CD4-positive, alpha-beta T cell treated with Interleukin-21 for 1 hour (primary cell): Measurements from ENCODE around the gene SGMS1.

ENCODE experiments used
- DNase-seq: peaks from one replicate; pipeline ENCODE4 v3.0.0-alpha.2; 2020

Gene SGMS1

DNA sequence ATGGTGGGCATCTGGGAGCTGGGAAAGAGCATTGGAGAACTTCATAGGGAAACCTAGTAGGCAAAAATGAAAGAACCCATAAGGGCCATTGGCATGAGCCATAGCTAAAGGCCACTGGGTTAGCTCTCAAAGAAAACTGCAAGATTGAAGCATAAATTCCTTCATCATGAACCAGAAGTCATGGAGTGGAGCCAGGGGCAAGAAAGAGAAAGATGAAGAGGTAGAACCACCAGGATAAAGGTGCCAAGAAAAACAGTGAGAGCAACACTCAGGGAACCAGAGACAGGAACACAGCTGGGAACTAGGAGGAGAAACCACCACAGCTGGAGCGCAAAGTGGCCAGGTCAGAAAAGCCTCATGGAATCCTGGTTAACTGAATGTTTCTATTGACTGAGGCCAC is 11.5 kb upstream of the SGMS1 start:
- no peak for DNase-seq

DNA sequence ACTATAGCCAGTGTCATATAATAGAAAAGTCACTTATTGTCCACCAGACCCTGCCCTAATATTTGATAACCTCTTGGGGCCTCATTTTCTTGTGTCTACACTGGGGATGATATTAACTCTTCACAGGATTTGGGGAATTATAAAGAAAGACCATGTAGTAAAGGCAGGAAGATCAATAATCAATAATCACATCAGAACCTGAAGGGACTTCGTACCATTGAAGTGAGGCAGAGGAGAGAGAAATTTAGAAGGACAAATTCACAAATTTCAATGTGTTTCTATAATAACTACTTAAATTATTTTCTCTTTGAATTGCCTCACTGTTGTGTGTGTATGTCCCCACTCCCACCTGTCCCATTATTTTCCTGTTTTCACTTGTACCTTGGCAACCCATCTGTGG is 10.7 kb upstream of the SGMS1 start:
- DNase-seq = no peak

DNA sequence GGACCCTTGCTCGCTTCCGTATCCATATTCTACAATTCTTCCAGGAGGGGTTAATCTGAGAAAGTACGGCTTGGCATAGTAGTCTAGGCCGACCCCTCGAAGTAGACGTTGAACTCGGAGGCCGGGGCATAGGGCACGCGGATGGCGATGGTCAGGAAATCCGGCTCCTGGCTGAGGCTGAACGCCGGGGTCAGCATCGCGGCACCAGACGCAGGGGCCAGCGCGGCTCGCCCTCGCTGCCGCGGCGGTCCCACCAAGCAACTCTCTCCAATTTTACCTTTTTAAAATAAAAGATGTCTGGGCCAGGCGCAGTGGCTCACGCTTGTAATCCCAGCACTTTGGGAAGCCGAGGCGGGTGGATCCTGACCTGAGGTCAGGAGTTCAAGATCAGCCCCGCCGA is 7.3 kb upstream of the SGMS1 start:
- no peak for DNase-seq

DNA sequence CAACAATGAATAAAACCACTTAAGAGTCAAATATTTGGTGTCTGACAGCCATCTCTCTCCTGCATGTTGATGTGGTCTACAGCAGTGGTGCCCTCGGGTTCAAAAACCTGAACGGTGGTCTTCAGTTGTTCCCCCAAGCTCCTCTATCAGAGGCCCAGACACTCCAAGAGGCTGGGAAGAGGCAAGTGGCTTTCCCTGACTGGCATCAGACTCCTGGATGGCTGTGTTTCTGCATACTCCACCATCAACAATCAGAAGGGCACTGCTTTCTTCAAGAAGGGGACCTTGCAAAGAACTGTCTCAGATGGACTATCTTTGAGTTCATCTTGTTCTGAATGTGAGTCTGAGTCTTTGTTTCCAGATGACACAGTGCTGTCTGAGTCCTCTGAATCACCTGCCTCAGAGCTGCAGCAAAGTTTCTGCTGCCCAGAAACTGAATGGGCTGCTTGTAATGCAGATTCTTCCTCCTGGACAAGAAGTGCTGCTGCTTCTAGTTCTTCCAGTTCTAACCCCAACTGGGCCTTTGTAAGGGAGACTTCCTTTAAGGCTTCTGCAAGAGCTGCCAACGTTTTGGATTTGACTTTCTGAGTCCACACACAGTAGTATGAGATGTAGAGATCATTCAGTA is 5.9 kb upstream of the SGMS1 start:
- no peak for DNase-seq

DNA sequence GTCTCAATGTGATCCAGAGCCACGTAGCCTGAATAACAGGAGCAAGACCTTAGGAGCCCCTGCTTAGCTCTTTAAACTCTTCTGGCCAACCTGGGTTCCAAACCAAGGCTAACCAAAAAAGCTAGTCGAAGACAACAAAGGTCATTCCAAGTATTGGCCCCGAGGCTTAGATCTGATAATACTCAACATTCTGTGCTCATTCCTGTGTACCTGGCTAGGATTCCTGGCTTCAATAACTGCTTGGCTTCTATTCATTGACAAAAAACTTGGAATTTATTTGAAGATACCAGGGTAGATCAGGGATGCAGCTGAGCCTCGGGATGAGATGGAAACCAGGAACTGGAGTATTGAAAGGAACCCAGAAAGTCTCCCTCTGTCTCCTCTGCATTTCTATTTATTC is 4.1 kb upstream of the SGMS1 start:
- no peak for DNase-seq

DNA sequence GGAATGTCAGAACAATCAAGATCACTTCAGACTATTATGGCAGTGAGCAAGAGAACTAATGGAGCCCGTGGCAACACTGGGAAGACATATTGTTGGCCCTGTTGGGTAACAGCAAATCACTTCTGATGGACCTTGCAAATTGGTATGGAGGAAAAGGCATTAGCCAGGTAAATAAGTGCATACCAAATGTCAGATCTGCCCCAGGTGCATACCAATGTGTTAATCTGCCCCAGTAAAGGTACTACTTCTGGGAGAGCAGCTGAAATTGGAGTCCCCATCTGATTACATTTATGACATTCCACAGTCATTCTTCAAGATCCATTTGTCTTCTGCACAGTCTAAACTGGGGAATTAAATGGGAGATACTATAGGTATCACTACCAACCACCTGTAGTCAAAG is 3.7 kb upstream of the SGMS1 start:
- no peak for DNase-seq

DNA sequence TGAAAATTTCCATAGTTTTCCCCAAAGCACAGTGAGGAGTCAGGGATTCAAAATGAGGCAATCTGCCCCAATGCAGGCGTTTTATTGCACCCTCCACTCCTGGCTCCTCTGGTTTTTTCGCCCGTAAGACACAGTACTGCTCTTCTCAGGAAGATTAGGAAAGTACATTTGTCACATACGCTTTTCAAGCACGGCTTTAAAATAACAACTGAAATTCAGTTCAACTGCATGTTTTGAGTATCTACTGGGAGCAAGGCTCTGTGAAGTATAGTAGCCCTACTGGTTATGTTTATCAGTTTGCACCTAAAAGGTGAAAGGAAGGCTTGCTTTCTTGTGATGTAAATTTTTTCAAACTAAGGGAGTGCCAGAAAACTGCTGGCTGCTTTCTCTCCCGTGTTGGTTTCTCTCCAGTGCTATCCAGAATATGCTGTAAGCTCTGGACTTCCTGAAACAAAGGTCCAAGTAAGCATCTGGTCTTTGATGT is 1.9 kb upstream of the SGMS1 start:
- DNase-seq = no peak

DNA sequence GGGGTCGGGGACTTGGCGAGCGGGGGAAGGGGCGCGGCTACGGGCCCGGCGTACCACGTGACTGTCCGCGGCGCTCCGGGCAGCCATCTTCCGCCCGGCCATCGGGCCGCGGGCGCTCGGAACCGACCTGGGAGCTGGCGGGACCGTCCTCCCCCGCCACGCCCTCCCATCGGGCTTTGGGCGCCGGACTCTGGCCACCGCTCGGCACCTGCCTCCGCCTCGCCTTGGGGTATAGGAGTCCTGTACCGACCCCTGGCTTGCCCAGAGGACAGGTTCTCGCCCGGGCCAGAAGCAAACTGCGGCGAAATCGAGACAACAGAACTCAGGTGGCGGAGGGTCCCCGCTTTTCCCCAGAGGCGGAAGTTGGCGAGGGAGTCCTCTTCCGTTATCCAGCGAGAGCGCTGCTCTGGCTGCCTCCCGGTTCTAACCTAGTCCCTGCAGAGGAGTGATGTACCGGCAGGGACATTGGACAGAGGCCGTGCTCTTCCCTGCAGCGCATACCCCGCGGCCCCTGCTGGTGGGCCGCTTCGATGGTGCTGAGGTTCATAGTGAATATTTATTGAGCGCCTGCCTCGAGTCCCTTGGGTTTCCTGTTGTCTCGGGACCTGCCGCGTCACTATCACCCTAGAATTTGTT is 1.2 kb upstream of the SGMS1 start:
- peak; percentile 71 for DNase-seq

DNA sequence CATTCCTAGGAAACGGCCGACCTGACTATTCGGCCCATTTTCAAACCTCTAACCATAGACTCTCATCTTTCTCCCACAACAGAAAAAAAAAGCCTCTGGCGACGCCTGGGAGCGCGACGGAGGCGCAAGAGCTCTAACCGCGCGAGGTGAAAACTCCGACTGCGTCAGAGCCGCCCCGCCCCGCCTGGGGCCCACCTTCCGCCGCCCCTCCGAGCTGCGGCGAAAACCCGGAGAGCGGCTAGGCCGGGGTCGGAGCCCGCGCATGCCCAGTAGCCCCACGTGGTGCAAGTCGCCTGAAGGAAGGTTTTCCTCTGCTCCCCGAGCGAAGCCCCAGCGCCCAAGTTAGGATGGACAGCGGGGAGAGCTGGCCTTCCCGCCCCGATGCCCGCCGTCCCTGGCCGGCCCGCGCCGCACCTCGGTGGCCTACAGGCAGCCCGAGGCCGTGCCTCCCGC is 683 bp upstream of the SGMS1 start:
- DNase-seq = peak; percentile 95

DNA sequence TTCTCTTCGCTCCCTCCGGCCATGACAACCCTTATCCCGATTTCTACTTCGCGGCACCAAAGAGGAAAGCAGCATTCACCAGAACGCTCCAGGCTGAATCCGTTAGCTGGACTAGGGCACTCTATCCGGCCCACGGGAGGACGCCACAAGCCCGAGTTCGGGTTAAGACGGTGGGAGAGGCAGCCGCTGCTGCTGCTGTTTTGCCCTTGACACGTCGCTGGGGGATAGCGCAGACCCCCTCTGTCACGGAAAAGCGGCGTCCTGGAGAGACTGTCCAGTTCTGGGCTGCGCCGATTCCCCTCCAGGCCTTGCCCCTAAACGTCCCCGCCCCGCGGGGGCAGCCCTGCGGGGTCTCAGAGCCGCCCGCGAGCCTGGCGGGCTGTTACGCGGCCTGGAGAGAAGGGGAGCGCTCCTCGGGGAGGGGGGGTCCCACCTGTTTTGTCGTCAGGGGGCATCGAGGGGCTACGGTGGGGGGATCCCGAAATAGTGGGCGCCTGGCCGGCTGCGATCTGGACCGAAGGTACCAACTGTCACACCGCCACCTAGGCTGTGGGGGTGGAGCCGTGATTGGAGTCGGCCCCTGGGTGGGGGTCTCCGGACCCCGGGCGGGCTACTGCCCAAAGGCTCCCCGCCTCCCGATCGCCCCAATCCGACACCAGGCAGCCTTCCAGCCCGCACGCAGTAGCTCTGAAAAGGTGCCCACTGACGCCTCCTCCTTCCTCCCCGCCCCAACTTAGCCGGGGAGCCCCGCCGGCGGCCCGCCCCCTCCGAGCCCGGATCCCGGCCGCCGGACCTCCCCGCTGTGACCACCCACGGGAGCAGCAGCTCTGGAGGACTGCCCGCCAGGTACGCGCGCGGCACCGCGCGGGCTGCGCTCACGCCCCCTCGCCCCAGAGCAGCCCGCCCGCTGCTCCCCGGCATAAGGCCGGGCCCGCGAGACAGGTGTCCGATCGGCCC is 772 bp downstream of the SGMS1 start:
- peak; percentile 50 for DNase-seq

DNA sequence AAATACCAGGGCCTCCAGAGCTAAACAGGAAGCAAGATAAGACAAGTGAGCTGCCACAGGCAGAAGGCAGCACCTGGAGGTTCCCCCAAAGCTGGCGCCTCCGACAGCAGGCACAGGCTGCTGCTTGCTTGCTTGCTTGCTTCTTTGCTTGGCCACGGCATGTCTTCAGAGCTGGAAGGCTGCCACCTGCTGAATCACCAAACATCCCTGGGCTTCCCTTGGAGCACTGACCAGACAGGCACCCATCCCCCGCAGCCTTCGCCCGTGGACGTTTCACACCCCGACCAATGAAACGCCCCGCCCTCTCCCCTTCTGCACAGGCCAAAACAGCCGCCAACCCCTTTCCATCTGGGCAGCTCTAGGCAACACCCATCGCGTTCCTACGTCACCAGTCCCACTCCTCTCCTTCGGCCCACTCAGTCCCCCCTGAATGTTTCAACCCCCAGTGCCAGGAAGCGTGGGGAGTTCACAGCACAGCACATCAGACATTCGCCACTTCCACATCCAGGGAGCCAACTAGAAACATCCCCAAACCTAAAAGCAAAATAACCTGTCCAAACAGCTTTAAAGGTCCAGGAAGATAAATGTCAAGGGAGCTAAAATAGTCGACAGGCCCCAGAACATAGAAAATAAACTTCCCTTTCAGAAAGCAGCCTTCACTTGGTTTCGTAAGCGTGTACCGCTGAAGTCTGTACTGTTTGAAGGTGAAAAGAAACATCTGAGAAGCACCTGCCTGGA is 1.6 kb downstream of the SGMS1 start:
- peak; percentile 74 for DNase-seq

DNA sequence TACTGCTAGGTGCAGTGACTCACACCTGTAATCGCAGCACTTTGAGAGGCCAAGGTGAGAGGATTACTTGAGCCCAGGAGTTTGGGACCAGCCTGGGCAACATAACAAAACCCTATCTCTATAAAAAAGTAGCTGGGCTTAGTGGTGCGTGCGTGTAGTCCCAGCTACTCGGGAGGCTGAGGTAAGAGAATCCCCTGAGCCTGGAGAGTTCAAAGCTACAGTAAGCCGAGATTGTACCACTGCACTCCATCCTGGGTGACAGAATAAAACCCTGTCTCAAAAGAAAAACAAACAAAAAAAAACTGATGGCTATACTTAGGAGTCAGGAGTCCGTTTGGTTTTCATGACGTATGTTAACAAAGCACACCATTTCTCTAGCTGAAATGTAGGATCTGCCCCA is 2.9 kb downstream of the SGMS1 start:
- no peak for DNase-seq

DNA sequence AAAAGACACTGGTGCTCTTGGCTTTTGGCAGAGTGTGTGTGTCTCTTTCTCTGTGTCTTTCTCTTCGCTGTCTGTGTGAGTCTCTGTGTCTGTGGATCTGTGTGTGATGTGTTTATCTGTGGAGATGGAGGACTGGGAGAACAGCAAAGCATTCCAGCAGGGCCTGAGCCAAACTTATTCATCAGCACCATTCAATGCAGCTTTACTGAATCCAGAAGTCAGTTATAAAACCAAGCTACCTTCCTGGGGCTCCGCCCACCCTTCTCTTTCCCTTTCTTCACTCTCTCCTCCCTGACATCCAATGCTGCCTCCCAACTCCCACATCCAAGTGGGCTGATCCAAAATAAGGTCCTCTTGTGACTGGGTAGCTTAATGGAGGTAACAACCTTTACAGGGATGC is 3.9 kb downstream of the SGMS1 start:
- no peak for DNase-seq

DNA sequence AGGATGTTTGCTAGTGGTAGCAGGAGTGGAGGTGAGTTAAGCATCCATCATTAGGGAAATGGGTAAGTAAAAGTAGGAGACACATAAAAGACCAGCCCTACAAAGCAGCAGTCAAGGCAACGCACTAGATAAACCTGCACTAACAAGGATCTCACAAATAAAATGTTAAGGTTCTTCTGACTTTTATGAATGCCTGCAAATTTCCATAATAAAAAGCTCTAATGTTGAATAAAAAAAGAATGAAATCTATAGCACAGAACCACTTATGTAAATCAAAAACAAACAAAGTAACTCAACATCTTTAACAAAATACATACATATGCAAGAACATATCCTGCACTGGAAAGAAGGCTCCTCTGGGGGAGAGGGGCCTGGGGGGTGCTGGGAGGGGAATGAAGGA is 4.6 kb downstream of the SGMS1 start:
- no peak for DNase-seq

DNA sequence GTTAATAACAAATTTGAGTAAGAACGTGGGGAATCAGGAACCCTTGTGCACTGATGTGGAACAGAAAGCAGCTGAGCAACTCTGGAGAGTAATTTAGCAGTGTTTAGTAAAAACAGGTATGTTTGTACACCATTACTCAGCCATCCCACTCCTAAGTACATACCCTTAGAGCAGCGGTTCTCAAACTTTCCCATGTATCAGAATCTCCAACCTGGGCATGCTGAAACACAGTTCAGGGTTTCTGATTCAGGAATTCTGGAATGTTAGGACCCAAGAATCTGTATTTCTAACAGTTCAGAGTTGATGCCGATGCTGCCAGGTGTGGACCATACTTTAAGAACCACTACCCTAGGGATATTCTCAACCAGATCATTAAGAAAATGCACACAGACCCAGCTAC is 5.1 kb downstream of the SGMS1 start:
- DNase-seq = no peak

DNA sequence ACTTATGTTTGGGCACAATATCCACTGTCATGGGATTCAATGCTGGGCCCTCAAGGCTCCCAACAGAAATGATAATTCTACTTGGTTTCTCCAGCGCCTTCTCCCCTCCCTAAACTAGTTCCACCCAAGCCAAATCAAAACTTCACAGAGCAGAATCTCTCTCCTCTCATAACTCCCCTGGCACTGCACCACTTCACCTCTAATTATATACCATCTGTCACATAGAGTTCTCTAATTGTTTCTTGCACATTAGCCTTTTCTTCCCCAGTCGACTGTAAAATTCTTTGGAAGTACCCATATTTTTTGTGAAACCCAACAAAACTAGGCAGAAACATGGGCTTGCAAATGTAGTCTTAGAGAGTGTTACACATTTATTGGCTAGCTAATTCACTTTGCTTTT is 8.1 kb downstream of the SGMS1 start:
- DNase-seq = no peak

DNA sequence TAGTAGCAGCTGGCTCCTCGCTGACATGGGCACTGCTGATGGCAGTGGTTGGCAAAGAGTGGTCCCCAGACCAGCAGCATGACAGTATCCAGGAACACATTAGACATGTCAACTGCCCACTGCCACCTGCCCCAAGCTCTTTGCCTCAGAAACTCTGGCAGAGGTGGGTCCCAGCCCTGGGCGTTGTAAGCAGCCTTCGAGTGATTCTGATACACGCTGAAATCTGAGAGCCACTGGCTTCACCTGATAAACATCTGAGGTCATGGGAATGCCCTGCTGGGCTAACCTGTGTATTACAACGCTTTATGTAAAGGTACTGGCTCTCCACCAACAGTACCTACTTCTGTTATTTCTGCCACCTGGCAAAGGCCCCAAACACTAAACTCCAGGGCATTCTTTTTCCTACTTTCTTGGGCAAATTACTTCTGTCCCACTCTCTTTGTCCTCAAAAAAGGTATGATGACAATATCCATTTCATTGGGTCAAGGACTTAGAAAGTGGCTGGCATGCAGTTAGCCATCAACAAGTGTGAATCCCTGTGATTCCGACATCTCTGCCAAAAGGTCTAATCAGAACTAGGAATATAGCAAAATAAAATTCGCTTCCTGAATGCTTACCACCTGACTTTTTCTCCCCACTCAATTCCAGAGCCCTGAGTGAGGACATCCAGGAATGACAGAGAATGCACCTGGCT is 9.2 kb downstream of the SGMS1 start:
- DNase-seq = peak; percentile 28

DNA sequence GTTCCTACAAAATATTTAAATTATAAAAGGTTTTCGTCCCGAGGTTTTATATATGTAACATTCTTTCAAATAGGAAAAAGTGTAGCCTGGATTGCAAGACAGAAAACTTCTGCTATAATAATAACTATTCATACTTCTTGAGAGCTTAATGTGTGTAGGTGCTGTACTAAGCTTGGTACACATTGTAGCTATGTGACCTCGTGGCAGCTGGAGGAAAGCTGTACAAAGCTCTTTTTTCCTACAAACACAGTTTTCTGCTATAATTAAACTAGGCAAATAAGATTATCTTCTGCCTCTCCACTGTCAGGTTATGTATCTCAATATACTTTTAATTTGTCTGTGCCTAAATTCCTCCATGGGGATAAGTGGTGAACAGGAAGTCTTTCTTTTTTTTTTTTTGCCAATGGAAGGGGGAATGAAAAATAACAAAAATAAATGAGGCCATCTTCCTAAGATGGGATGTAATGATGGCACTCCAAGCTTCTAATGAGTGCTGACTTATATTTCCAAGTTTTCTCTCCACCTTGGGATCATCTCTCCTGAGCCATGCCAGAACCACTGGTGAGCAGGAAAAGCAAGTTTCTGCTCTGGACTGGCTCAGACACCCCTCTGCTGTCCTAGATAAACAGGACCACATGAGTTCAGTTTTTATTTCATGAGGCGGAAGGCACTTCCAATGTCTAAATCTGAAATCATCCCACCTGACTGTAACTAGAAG is 9.9 kb downstream of the SGMS1 start:
- DNase-seq = no peak

DNA sequence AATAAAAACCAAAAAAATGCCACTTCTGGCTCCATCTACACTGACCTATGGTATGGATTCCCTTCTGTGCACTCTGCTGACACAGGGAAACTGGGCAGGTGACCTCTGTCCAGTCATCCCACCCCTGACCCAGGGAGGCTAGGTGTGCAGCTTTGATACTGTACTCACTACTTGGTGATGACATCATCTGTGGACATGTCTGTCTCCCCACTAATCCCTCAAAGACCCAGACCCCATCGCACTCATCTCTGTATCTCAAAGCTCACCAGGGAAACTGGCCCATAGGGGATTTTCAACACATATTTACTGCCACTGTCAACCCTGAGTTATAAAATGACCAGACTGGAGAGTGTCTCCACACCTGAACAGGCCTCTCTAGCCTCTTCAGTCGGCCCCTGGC is 10.6 kb downstream of the SGMS1 start:
- DNase-seq = no peak

DNA sequence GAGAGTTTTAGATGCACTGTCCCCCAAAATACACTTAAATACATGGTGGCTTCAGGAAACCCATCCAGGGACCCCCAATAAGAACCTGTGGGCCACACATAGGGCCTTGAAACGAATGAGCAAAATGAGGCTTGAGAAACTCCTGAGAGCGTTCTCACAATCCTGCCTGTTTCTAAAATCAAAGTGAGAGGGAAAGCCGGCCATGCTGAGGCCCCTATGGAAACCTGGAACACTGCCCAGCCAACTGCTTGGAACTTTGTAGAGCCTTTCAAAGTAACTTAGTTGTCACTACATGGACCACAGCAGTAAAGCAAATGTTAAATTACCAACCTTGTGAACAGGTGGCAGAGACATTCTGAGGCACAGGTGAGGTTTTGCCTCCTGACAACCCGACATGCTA is 13.4 kb downstream of the SGMS1 start:
- no peak for DNase-seq

DNA sequence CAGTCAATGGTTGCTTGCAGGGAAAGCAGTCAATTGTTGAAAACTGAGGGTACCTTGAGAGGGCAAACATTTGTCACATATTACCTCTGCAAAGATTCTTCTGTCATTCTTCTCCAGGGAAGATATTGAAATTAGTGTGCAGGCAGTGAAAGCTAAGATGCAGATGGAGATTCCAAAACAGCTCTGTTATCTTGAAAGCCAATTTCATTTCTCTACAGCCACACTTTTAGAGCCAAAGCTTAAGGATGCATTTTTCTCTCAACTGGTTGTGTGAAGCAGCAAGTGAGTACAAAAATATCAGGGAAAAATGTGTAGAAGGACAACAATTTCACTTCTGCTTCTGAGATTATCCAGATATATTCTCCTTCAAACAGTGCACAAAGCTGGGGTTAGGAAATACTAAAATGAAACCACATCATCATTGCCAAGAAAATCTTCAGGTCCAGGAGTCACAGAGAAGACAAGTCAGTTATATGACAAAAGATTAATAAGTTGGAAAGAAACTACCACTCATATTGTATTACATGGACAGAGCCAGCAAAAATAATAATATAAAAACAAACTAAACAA is 16.3 kb downstream of the SGMS1 start:
- no peak for DNase-seq

DNA sequence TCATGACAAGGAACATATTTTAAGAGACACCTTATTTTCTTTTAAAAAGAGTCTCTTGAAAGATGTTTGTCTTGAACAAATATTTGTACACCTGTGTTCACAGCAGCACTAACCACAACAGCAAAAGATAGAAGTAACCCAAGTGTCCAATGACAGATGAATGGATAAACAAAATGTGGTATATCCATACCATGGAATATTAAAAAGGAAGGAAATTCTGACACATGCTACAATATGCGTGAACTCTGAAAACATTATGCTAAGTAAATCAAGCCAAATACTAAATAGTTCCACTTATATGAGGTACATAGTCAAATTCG is 17.8 kb downstream of the SGMS1 start:
- DNase-seq = no peak
